ENCODE data around the gene TSR1. TPM values are rescaled to one million over a fixed set of nuclear protein-coding genes. Genes with fewer than 3 reads are reported as not detected.

TSR1 gene
- total RNA-seq, 1 donor from 2014 or later, result 36.4 TPM

- Histone ChIP-seq H3K36me3 (ENCODE audit: insufficient read depth, low read length) (no peaks in the 10 kb centered on the region), H3K27me3 (ENCODE audit: insufficient read depth, low read length) (no peaks in the 10 kb centered on the region), H3K9ac (ENCODE audit: low read length) (no peak overlapping the region), H3K4me1 (ENCODE audit: insufficient read depth, low read length) (peaks cover 19% of the 10 kb centered on the region), H3K4me3 (ENCODE audit: insufficient read depth, low read depth, low read length) (no peak overlapping the region), H3K27ac (ENCODE audit: low read depth, low read length) (no peak overlapping the region), H3K4me2 (ENCODE audit: low read length) (no peak overlapping the region), H4K20me1 (ENCODE audit: insufficient read depth, low read length) (peaks cover 63% of the 10 kb centered on the region), H3K79me2 (ENCODE audit: insufficient read depth, low read length) (peaks cover 3% of the 10 kb centered on the region), H2AFZ (ENCODE audit: low read depth, low read length) (no peak overlapping the region), H3K9me3 (ENCODE audit: insufficient read depth, low read depth, low read length) (no peaks in the 10 kb centered on the region)
- Mint-ChIP-seq H3K4me1 (ENCODE audit: low read depth, unreplicated experiment) (peaks cover 9% of the 10 kb centered on the region), H3K36me3 (ENCODE audit: low read depth, unreplicated experiment) (peaks cover 10% of the 10 kb centered on the region), H3K27ac (ENCODE audit: unreplicated experiment) (no peak overlapping the region), H3K4me3 (ENCODE audit: unreplicated experiment) (no peak overlapping the region), H3K9me3 (ENCODE audit: unreplicated experiment) (peaks cover 2% of the 10 kb centered on the region), H3K27me3 (ENCODE audit: low read depth, unreplicated experiment) (no peaks in the 10 kb centered on the region)
- FAIRE-seq (no peak), DNase-seq (ENCODE audit: low read depth) (no peak)
- no peak for TF ChIP-seq CTCF (IDR thresholded peaks at IDR 0.05; ENCODE audit: insufficient read depth, low read depth, low read length)
Measured at GRCh38 chr17:2357931-2358434, 21.7 kb upstream of the TSR1 start.

GRCh38 chr17:2357237-2357636 is 21.0 kb upstream of the TSR1 start:
- Histone ChIP-seq H3K4me3 (ENCODE audit: insufficient read depth, low read depth, low read length) (no peak overlapping the region), H3K27ac (ENCODE audit: low read depth, low read length) (no peak overlapping the region), H3K79me2 (ENCODE audit: insufficient read depth, low read length) (peaks cover 3% of the 10 kb centered on the region), H3K36me3 (ENCODE audit: insufficient read depth, low read length) (no peaks in the 10 kb centered on the region), H3K4me1 (ENCODE audit: insufficient read depth, low read length) (peaks cover 19% of the 10 kb centered on the region), H3K9ac (ENCODE audit: low read length) (no peak overlapping the region), H3K27me3 (ENCODE audit: insufficient read depth, low read length) (no peaks in the 10 kb centered on the region), H3K4me2 (ENCODE audit: low read length) (no peak overlapping the region), H4K20me1 (ENCODE audit: insufficient read depth, low read length) (peaks cover 66% of the 10 kb centered on the region), H2AFZ (ENCODE audit: low read depth, low read length) (no peak overlapping the region), H3K9me3 (ENCODE audit: insufficient read depth, low read depth, low read length) (no peaks in the 10 kb centered on the region)
- no peak for TF ChIP-seq EZH2 (IDR thresholded peaks at IDR 0.05; ENCODE audit: insufficient read depth, low read length)
- no peak for TF ChIP-seq CTCF (IDR thresholded peaks at IDR 0.05; ENCODE audit: insufficient read depth, low read depth, low read length)
- Mint-ChIP-seq H3K27me3 (ENCODE audit: low read depth, unreplicated experiment) (no peaks in the 10 kb centered on the region), H3K27ac (ENCODE audit: unreplicated experiment) (no peak overlapping the region), H3K4me1 (ENCODE audit: low read depth, unreplicated experiment) (peaks cover 9% of the 10 kb centered on the region), H3K9me3 (ENCODE audit: unreplicated experiment) (peaks cover 2% of the 10 kb centered on the region), H3K4me3 (ENCODE audit: unreplicated experiment) (no peak overlapping the region), H3K36me3 (ENCODE audit: low read depth, unreplicated experiment) (peaks cover 8% of the 10 kb centered on the region)
- DNase-seq (ENCODE audit: low read depth) (no peak), FAIRE-seq (no peak)

GRCh38 chr17:2354311-2354710 is 18.1 kb upstream of the TSR1 start:
- H3K27ac ChIP-seq (ENCODE audit: low read depth, low read length), result no peak overlapping the region
- Mint-ChIP-seq H3K27ac (ENCODE audit: unreplicated experiment) (peak overlapping the region; percentile 44), H3K4me3 (ENCODE audit: unreplicated experiment) (no peak overlapping the region), H3K9me3 (ENCODE audit: unreplicated experiment) (peaks cover 2% of the 10 kb centered on the region), H3K4me1 (ENCODE audit: low read depth, unreplicated experiment) (peaks cover 4% of the 10 kb centered on the region), H3K36me3 (ENCODE audit: low read depth, unreplicated experiment) (peaks cover 8% of the 10 kb centered on the region), H3K27me3 (ENCODE audit: low read depth, unreplicated experiment) (no peaks in the 10 kb centered on the region)
- DNase-seq (ENCODE audit: low read depth), result no peak
- H3K4me2 ChIP-seq (ENCODE audit: low read length), result no peak overlapping the region
- no peaks in the 10 kb centered on the region for H3K9me3 ChIP-seq (ENCODE audit: insufficient read depth, low read depth, low read length)
- H4K20me1 ChIP-seq (ENCODE audit: insufficient read depth, low read length), result peaks cover 51% of the 10 kb centered on the region
- H3K36me3 ChIP-seq (ENCODE audit: insufficient read depth, low read length), result no peaks in the 10 kb centered on the region
- H3K4me1 ChIP-seq (ENCODE audit: insufficient read depth, low read length), result peaks cover 10% of the 10 kb centered on the region
- H3K9ac ChIP-seq (ENCODE audit: low read length), result no peak overlapping the region
- TF ChIP-seq EZH2 (IDR thresholded peaks at IDR 0.05; ENCODE audit: insufficient read depth, low read length) (no peak), CTCF (IDR thresholded peaks at IDR 0.05; ENCODE audit: insufficient read depth, low read depth, low read length) (no peak)
- no peaks in the 10 kb centered on the region for H3K27me3 ChIP-seq (ENCODE audit: insufficient read depth, low read length)
- no peak for FAIRE-seq
- peaks cover 3% of the 10 kb centered on the region for H3K79me2 ChIP-seq (ENCODE audit: insufficient read depth, low read length)
- no peak overlapping the region for H2AFZ ChIP-seq (ENCODE audit: low read depth, low read length)
- H3K4me3 ChIP-seq (ENCODE audit: insufficient read depth, low read depth, low read length), result no peak overlapping the region
